ENCODE data around the gene RAD51B.

DNA sequence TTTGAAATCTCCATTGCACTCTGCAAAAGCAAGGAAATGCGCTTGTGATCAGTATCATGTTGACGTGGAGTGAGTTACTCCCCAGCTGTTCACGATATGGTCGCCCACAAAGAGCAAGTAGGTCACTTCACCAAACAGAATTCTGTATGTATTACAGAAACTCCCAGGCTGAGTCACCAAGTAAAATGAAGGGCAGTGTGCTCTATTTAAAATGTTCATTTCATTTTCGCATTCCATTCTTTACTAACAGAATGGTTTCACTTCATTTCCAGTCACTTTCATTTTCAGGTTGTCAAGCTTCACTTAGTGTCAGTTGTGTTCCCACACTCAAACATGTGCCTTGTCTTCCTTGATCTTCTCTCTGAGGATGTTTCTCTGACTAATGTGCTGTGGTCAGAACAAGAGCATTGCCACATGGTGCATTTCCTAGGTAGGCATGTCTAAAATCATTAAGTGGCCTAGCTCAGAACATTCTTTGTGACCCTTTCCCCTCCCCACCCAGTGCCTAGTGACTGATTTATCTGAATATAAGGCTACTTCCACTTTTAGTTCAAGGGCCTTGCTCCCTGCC is 391.2 kb downstream of the RAD51B start:
- TF ChIP-seq, protein P1, sequence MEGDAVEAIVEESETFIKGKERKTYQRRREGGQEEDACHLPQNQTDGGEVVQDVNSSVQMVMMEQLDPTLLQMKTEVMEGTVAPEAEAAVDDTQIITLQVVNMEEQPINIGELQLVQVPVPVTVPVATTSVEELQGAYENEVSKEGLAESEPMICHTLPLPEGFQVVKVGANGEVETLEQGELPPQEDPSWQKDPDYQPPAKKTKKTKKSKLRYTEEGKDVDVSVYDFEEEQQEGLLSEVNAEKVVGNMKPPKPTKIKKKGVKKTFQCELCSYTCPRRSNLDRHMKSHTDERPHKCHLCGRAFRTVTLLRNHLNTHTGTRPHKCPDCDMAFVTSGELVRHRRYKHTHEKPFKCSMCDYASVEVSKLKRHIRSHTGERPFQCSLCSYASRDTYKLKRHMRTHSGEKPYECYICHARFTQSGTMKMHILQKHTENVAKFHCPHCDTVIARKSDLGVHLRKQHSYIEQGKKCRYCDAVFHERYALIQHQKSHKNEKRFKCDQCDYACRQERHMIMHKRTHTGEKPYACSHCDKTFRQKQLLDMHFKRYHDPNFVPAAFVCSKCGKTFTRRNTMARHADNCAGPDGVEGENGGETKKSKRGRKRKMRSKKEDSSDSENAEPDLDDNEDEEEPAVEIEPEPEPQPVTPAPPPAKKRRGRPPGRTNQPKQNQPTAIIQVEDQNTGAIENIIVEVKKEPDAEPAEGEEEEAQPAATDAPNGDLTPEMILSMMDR (tag by site-specific recombination; IDR thresholded peaks at IDR 0.05): no peak
- TF ChIP-seq YY1 (tag by site-specific recombination; IDR thresholded peaks at IDR 0.05): no peak
- TF ChIP-seq, protein P2, sequence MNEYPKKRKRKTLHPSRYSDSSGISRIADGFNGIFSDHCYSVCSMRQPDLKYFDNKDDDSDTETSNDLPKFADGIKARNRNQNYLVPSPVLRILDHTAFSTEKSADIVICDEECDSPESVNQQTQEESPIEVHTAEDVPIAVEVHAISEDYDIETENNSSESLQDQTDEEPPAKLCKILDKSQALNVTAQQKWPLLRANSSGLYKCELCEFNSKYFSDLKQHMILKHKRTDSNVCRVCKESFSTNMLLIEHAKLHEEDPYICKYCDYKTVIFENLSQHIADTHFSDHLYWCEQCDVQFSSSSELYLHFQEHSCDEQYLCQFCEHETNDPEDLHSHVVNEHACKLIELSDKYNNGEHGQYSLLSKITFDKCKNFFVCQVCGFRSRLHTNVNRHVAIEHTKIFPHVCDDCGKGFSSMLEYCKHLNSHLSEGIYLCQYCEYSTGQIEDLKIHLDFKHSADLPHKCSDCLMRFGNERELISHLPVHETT (tag by site-specific recombination; IDR thresholded peaks at IDR 0.05): no peak
- TF ChIP-seq, protein P3, sequence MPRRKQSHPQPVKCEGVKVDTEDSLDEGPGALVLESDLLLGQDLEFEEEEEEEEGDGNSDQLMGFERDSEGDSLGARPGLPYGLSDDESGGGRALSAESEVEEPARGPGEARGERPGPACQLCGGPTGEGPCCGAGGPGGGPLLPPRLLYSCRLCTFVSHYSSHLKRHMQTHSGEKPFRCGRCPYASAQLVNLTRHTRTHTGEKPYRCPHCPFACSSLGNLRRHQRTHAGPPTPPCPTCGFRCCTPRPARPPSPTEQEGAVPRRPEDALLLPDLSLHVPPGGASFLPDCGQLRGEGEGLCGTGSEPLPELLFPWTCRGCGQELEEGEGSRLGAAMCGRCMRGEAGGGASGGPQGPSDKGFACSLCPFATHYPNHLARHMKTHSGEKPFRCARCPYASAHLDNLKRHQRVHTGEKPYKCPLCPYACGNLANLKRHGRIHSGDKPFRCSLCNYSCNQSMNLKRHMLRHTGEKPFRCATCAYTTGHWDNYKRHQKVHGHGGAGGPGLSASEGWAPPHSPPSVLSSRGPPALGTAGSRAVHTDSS (tag by site-specific recombination; IDR thresholded peaks at IDR 0.05): no peak
- TF ChIP-seq ZNF155 (tag by site-specific recombination; IDR thresholded peaks at IDR 0.05): no peak
- no peak for TF ChIP-seq ZNF514 (tag by site-specific recombination; IDR thresholded peaks at IDR 0.05)
- TF ChIP-seq ZNF274 (IDR thresholded peaks at IDR 0.05; ENCODE audit: low read length): no peak
- TF ChIP-seq ZNF274 (tag by site-specific recombination; IDR thresholded peaks at IDR 0.05; ENCODE audit: borderline replicate concordance): no peak
- no peak for TF ChIP-seq TCF7L2 (IDR thresholded peaks at IDR 0.05; ENCODE audit: borderline replicate concordance, low read depth, low read length)
- TF ChIP-seq, protein P4, sequence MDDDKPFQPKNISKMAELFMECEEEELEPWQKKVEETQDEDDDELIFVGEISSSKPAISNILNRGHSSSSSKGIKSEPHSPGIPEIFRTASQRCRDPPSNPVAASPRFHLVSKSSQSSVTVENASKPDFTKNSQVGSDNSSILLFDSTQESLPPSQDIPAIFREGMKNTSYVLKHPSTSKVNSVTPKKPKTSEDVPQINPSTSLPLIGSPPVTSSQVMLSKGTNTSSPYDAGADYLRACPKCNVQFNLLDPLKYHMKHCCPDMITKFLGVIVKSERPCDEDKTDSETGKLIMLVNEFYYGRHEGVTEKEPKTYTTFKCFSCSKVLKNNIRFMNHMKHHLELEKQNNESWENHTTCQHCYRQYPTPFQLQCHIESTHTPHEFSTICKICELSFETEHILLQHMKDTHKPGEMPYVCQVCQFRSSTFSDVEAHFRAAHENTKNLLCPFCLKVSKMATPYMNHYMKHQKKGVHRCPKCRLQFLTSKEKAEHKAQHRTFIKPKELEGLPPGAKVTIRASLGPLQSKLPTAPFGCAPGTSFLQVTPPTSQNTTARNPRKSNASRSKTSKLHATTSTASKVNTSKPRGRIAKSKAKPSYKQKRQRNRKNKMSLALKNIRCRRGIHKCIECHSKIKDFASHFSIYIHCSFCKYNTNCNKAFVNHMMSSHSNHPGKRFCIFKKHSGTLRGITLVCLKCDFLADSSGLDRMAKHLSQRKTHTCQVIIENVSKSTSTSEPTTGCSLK (tag by site-specific recombination; IDR thresholded peaks at IDR 0.05): no peak

All from HEK293 (cell line).